B cell (primary cell): ENCODE measurements around the gene RCE1. TPM values are rescaled to one million over a fixed set of nuclear protein-coding genes. Genes with fewer than 3 reads are reported as not detected.

Experiments used
- ATAC-seq: fragments of 200-7000 bp; cut with Tn5 transposase; one replicate; pipeline ENCODE4 v1.10.0; 2021; ENCODE audit warnings: low read depth, mild to moderate bottlenecking, moderate number of reproducible peaks, moderate library complexity
- CTCF ChIA-PET: fragments of 350-600 bp; sonication (Branson Sonifier 250); formaldehyde crosslinking; loops from one replicate; lab custom pipeline; 2021; ENCODE audit warnings: antibody characterized with exemption, inconsistent platforms; lab: Charles Lee
- POLR2A ChIA-PET: fragments of 350-600 bp; sonication (Branson Sonifier 250); formaldehyde crosslinking; loops from one replicate; lab custom pipeline; 2021; ENCODE audit warnings: antibody characterized with exemption; lab: Charles Lee
- DNase-seq: peaks from one replicate; pipeline ENCODE4 v3.0.0; 2013
- H2AFZ ChIP-seq: 2 replicates; pipeline ENCODE4 v1.6.1; 2012; ENCODE audit warnings: mild to moderate bottlenecking, low read depth, low read length; ENCODE audit not compliant: insufficient read depth, poor library complexity, severe bottlenecking
- H3K27ac ChIP-seq, 2 donors: 1 replicate in 1 of 2; 2 replicates in 1 of 2; pipeline ENCODE4 v1.5.1; 2012 to 2013; ENCODE audit warnings: low read length in 2 of 2, mild to moderate bottlenecking in 2 of 2, moderate library complexity in 1 of 2
- H3K27me3 ChIP-seq, 4 experiments: fragments of 200-600 bp in 1 of 4; sonication (generic) in 1 of 4; replicated peaks in 1 of 4; 1 replicate in 2 of 4; 2 replicates in 2 of 4; pipeline versions ENCODE4 v1.6.1 to v1.7.0; 2013 to 2016; ENCODE audit warnings: low read length in 3 of 4, mild to moderate bottlenecking in 2 of 4, mixed read lengths in 1 of 4, moderate library complexity in 1 of 4; ENCODE audit not compliant: insufficient read depth in 4 of 4, control insufficient read depth in 3 of 4; ENCODE audit errors: control extremely low read depth in 1 of 4
- H3K36me3 ChIP-seq, 2 experiments: replicated peaks in 1 of 2; 1 replicate in 1 of 2; 2 replicates in 1 of 2; pipeline versions ENCODE4 v1.6.1 to v1.7.1; 2013; ENCODE audit warnings: low read length in 1 of 2; ENCODE audit not compliant: insufficient read depth in 2 of 2, control insufficient read depth in 1 of 2; ENCODE audit errors: control extremely low read depth in 1 of 2, extremely low read depth in 1 of 2
- H3K4me1 ChIP-seq, 2 donors: fragments of 200-600 bp in 1 of 2; sonication (generic) in 1 of 2; 1 replicate in 1 of 2; 2 replicates in 1 of 2; pipeline versions ENCODE4 v1.5.1 to v1.6.1; 2013 to 2017; ENCODE audit warnings: low read length in 2 of 2; ENCODE audit not compliant: control insufficient read depth in 2 of 2, insufficient read depth in 2 of 2
- H3K4me2 ChIP-seq: replicated peaks from 2 replicates; pipeline ENCODE3; 2012; ENCODE audit warnings: mild to moderate bottlenecking, low read depth, low read length; ENCODE audit not compliant: poor library complexity, severe bottlenecking
- H3K4me3 ChIP-seq, 5 experiments: fragments of 200-600 bp in 1 of 5; sonication (generic) in 1 of 5; 1 replicate in 3 of 5; 2 replicates in 2 of 5; pipeline versions ENCODE4 v1.5.1 to v1.7.0; 2011 to 2016; ENCODE audit warnings: low read length in 4 of 5, mild to moderate bottlenecking in 4 of 5, low read depth in 2 of 5, control low read depth in 1 of 5, moderate library complexity in 1 of 5; ENCODE audit not compliant: insufficient read depth in 1 of 5; ENCODE audit errors: control extremely low read depth in 1 of 5, extremely low read depth in 1 of 5
- H3K79me2 ChIP-seq: fragments of 200-600 bp; sonication (generic); one replicate; pipeline ENCODE4 v1.6.0; 2016; ENCODE audit warnings: low read length; ENCODE audit not compliant: control insufficient read depth, insufficient read depth
- H3K9ac ChIP-seq: fragments of 200-600 bp; sonication (generic); 2 replicates; pipeline ENCODE4 v1.6.1; 2017; ENCODE audit warnings: mild to moderate bottlenecking, low read length, moderate library complexity
- H3K9me3 ChIP-seq, 3 donors: one replicate each; pipeline versions ENCODE4 v1.6.1 to v1.7.1; 2013; ENCODE audit warnings: low read length in 2 of 3; ENCODE audit not compliant: control insufficient read depth in 2 of 3, insufficient read depth in 1 of 3; ENCODE audit errors: control extremely low read depth in 1 of 3
- H4K20me1 ChIP-seq: 2 replicates; pipeline ENCODE4 v1.6.0; 2012; ENCODE audit warnings: mild to moderate bottlenecking, low read length; ENCODE audit not compliant: insufficient read depth, control insufficient read depth, poor library complexity, severe bottlenecking
- H3K27ac Mint-ChIP-seq: one replicate; pipeline ENCODE4 v1.8.0; 2021; ENCODE audit warnings: mixed read lengths
- H3K27me3 Mint-ChIP-seq: one replicate; pipeline ENCODE4 v1.8.0; 2021; ENCODE audit warnings: mixed read lengths
- H3K4me1 Mint-ChIP-seq: one replicate; pipeline ENCODE4 v1.8.0; 2021; ENCODE audit warnings: mixed read lengths
- H3K4me3 Mint-ChIP-seq: one replicate; pipeline ENCODE4 v1.8.0; 2021; ENCODE audit warnings: mixed read lengths
- H3K9me3 Mint-ChIP-seq: one replicate; pipeline ENCODE4 v1.8.0; 2022; ENCODE audit warnings: mixed read lengths; ENCODE audit not compliant: insufficient read depth
- CTCF ChIP-seq: fragments of 200-600 bp; IDR thresholded peaks from one replicate; pipeline ENCODE4 v1.8.0; 2022; ENCODE audit warnings: antibody characterized with exemption, mild to moderate bottlenecking
- EZH2 ChIP-seq: IDR thresholded peaks from 2 replicates; pipeline ENCODE4 v1.6.1; 2012; ENCODE audit warnings: borderline replicate concordance, low read depth, mild to moderate bottlenecking, moderate library complexity, low read length; ENCODE audit not compliant: insufficient read depth, poor library complexity, severe bottlenecking
- WGBS: methylation state at CpG from one replicate; pipeline ENCODE4 v1.1.5; 2013; ENCODE audit warnings: missing lambda C conversion rate; ENCODE audit not compliant: insufficient coverage; 5-methylcytosine and 5-hydroxymethylcytosine counted together
- intact Hi-C: fragments of 100-400 bp; cut with micrococcal nuclease; formaldehyde crosslinking; loops from one replicate; pipeline ENCODE4 v1.10.0; 2022
- polyA plus RNA-seq: library from polyadenylated mRNA; depleted of rRNA; stranded (reverse); fragments of >200 nt; gene quantifications from 2 replicates; pipeline ENCODE4 v1.2.3, GENCODE V29; 2012
- total RNA-seq, 2 donors: library from RNA; stranded (reverse); fragments of 120-200 nt in 1 of 2; gene quantifications; 1 replicate in 1 of 2; 2 replicates in 1 of 2; pipeline versions ENCODE4 v1.2.3 to v1.2.4, GENCODE V29; 2013 to 2022

RCE1 gene
- total and polyA plus RNA-seq, 2 donors (not counting 1 experiment from before 2014, with no cell fraction given) = 31.6 to 59.7 TPM

GRCh38 chr11:66864924-66865697, 21.9 kb downstream of the RCE1 start:
- no peak for ATAC-seq
- intact Hi-C loops = no loop called here
- Histone ChIP-seq H3K79me2 (no peaks in the 10 kb centered on the region), H3K4me2 (peak overlapping the region; percentile 25), H2AFZ (no peak overlapping the region), H3K9me3 (no peaks in the 10 kb centered on the region), H3K36me3 (no peaks in the 10 kb centered on the region), H3K27ac (no peak overlapping the region), H3K9ac (no peak overlapping the region), H3K4me1 (peaks cover 4 to 10% of the 10 kb centered on the region in 2 donors), H4K20me1 (no peaks in the 10 kb centered on the region), H3K4me3 (no peak overlapping the region), H3K27me3 (no peaks in the 10 kb centered on the region)
- H3K27ac Mint-ChIP-seq = no peak overlapping the region
- H3K4me1 Mint-ChIP-seq = peaks cover 16% of the 10 kb centered on the region
- ChIA-PET CTCF (interaction anchor here (1.1 to 1.4 kb wide), 2 partner anchors 10 to 19 kb away, joined by 3 read pairs; no protein-coding TSS in a partner anchor), POLR2A (no interaction called here)
- no peak for TF ChIP-seq EZH2
- TF ChIP-seq CTCF = no peak
- DNase-seq = no peak
- WGBS = 93% methylated on average over 17 of the region's 23 CpGs
- no peak overlapping the region for H3K4me3 Mint-ChIP-seq
- no peaks in the 10 kb centered on the region for H3K27me3 Mint-ChIP-seq
- no peaks in the 10 kb centered on the region for H3K9me3 Mint-ChIP-seq

- no peak for DNase-seq
- ATAC-seq = no peak
- Histone ChIP-seq H3K36me3 (no peaks in the 10 kb centered on the region), H3K4me2 (no peak overlapping the region), H4K20me1 (no peaks in the 10 kb centered on the region), H3K9ac (no peak overlapping the region), H3K4me3 (no peak overlapping the region), H3K4me1 (peaks cover 4 to 10% of the 10 kb centered on the region in 2 donors), H3K27me3 (no peaks in the 10 kb centered on the region), H3K27ac (no peak overlapping the region), H2AFZ (no peak overlapping the region), H3K79me2 (no peaks in the 10 kb centered on the region), H3K9me3 (no peaks in the 10 kb centered on the region)
- ChIA-PET POLR2A (interaction anchor here (0.7 kb wide), 1 partner anchor 10 kb away, joined by 6 read pairs; no protein-coding TSS in a partner anchor), CTCF (interaction anchor here (0.6 to 1.4 kb wide), 2 partner anchors 18 to 434 kb away, joined by 3 to 4 read pairs; no protein-coding TSS in a partner anchor)
- H3K4me3 Mint-ChIP-seq = no peak overlapping the region
- H3K9me3 Mint-ChIP-seq = no peaks in the 10 kb centered on the region
- intact Hi-C loops = no loop called here
- 96% methylated on average over 21 of the region's 23 CpGs for WGBS
- H3K4me1 Mint-ChIP-seq = peaks cover 16% of the 10 kb centered on the region
- H3K27ac Mint-ChIP-seq = no peak overlapping the region
- H3K27me3 Mint-ChIP-seq = no peaks in the 10 kb centered on the region
- TF ChIP-seq CTCF (no peak), EZH2 (no peak)
Measured at GRCh38 chr11:66866007-66866406, 22.8 kb downstream of the RCE1 start.
